ENCODE data around the gene MMP11. TPM values are rescaled to one million over a fixed set of nuclear protein-coding genes. Genes with fewer than 3 reads are reported as not detected.

MMP11 gene
- total and polyA plus RNA-seq, 5 donors from 2014 or later, result 0.52 to 1.7 (median 1.0) TPM; not detected in 1

DNA sequence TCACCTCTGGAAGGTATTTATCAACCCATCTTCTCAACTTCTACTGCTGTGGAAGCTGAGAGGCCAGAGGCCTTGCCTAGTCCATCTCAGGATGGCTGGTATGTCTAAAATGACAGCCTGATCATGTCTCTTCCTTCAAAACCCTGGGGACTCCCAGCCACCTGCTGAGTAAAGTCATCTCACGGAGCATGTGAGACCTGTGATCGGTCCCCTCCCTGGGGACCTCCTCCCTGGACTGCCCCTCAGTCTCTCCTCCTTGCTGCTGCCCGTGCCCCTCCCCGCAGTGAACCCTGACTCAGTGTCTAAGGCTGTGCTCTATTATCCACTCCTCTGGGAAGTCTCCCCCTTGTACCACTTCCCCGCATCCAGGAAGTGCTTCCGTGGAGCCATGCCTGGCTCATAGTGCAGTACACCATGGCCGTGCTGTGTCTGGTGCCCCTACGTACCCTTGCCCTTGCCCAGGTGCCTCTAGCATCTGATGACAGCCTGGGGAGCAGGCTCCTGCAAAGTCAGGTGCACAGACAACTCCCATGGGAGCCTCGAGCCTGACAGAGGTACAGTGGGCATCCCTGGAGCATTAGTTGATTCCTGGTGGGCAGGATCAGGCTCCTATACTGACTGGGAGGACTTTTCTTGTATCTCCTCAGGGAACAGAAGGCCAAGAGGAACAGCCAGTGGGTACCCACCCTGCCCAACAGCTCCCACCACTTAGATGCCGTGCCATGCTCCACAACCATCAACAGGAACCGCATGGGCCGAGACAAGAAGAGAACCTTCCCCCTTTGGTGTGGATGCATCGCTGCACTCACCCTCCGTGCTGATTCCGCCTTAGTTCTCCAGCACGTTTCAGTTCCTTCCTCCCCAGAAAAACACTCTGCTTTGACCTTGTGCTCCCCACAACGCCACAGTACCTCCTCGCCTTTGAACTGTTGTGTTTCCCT, 27.9 kb downstream of the MMP11 start:
- H3K4me1 ChIP-seq (ENCODE audit: control insufficient read depth, insufficient read depth, low read length, poor library complexity, severe bottlenecking), result no peaks in the 10 kb centered on the region
- DNase-seq (no peak), ATAC-seq (ENCODE audit: low read depth in 2 of 2) (peak in 1 of 2 donors; percentile 34)
- H3K27me3 ChIP-seq (ENCODE audit: control insufficient read depth, insufficient read depth, low read length), result no peaks in the 10 kb centered on the region
- no peaks in the 10 kb centered on the region for H3K27me3 Mint-ChIP-seq
- peaks cover 0 to 2% (median 0%) of the 10 kb centered on the region in 4 donors for H3K4me1 Mint-ChIP-seq
- H3K27ac Mint-ChIP-seq, result peak overlapping the region in 2 of 3 donors; percentile 23 to 43
- H3K4me3 ChIP-seq (ENCODE audit: low read depth, low read length), result no peak overlapping the region
- H3K27ac ChIP-seq (ENCODE audit: insufficient read depth, low read length, poor library complexity, severe bottlenecking), result no peak overlapping the region
- peaks cover 45% of the 10 kb centered on the region for H3K36me3 Mint-ChIP-seq
- H3K9me3 ChIP-seq (ENCODE audit: control insufficient read depth in 2 of 2, low read length in 2 of 2), result no peaks in the 10 kb centered on the region
- H3K4me3 Mint-ChIP-seq, result no peak overlapping the region
- H3K9me3 Mint-ChIP-seq, result peaks cover 0 to 3% (median 0%) of the 10 kb centered on the region in 7 donors
- H3K36me3 ChIP-seq (ENCODE audit: control insufficient read depth, insufficient read depth, low read length), result peaks cover 59% of the 10 kb centered on the region

DNA sequence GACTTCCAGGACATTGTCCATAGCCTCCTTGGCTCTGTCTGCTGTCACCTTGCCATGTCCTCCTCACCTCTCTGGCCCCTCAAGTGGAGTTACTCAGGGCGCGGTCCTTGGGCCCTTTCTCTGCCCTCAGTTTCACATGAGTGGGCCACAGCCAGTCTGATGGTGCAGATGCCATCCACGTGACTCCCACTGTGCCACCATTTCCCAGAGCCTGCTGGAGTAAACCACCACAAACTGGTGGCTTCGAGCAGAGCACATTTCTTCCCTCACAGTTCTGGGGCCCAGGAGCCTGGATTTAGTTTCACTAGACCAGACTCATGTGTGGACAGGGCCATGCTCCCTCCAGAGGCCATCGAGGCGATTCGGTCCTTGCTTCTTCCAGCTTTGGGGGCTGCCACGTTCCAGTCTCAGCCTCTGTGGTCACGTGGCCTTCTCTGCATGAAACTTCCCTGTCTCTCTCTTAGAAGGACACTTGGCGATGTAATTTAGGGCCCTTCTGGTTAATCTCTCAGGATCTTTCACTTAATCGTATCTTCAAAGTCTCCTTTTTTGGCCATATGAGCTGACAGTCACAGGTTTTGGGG, 28.7 kb downstream of the MMP11 start:
- no peak overlapping the region for H3K27ac Mint-ChIP-seq
- H3K27ac ChIP-seq (ENCODE audit: insufficient read depth, low read length, poor library complexity, severe bottlenecking), result no peak overlapping the region
- no peak for DNase-seq
- H3K9me3 Mint-ChIP-seq, result peaks cover 0 to 3% (median 0%) of the 10 kb centered on the region in 7 donors
- no peak overlapping the region for H3K4me3 Mint-ChIP-seq
- H3K36me3 ChIP-seq (ENCODE audit: control insufficient read depth, insufficient read depth, low read length), result peaks cover 62% of the 10 kb centered on the region
- peaks cover 49% of the 10 kb centered on the region for H3K36me3 Mint-ChIP-seq
- no peak for ATAC-seq (ENCODE audit: low read depth in 2 of 2)
- peaks cover 0 to 2% (median 0%) of the 10 kb centered on the region in 4 donors for H3K4me1 Mint-ChIP-seq
- H3K27me3 ChIP-seq (ENCODE audit: control insufficient read depth, insufficient read depth, low read length), result no peaks in the 10 kb centered on the region
- H3K9me3 ChIP-seq (ENCODE audit: control insufficient read depth in 2 of 2, low read length in 2 of 2), result no peaks in the 10 kb centered on the region
- H3K4me1 ChIP-seq (ENCODE audit: control insufficient read depth, insufficient read depth, low read length, poor library complexity, severe bottlenecking), result no peaks in the 10 kb centered on the region
- no peak overlapping the region for H3K4me3 ChIP-seq (ENCODE audit: low read depth, low read length)
- H3K27me3 Mint-ChIP-seq, result no peaks in the 10 kb centered on the region

DNA sequence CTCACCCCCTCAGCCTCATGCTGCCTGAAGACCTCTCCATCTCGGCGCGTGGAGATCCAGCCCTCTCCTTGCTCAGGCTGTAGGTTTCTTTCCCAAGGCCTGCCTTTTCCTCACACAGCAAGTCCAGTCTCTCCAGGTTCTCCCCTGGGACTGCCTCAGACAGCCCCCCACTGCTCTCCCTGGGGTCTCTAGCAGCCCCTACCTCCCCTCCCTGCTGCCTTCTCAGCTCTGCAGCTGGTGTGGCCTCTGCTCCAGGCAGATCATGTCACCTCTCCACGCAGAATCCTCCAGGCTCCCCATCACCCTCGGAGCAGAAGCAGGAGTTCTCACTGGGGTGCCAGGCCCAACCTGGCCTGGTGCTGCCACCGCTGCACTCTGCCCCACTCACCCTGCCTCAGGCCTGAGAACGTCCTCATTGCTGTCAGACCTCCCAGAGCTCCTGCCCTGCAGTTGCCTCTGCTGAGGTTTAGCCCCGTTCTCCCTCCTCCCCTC, 29.3 kb downstream of the MMP11 start:
- peaks cover 47% of the 10 kb centered on the region for H3K36me3 Mint-ChIP-seq
- peaks cover 0 to 3% (median 0%) of the 10 kb centered on the region in 7 donors for H3K9me3 Mint-ChIP-seq
- Histone ChIP-seq H3K9me3 (ENCODE audit: control insufficient read depth in 2 of 2, low read length in 2 of 2) (no peaks in the 10 kb centered on the region), H3K36me3 (ENCODE audit: control insufficient read depth, insufficient read depth, low read length) (peaks cover 60% of the 10 kb centered on the region), H3K27me3 (ENCODE audit: control insufficient read depth, insufficient read depth, low read length) (no peaks in the 10 kb centered on the region), H3K4me3 (ENCODE audit: low read depth, low read length) (no peak overlapping the region), H3K4me1 (ENCODE audit: control insufficient read depth, insufficient read depth, low read length, poor library complexity, severe bottlenecking) (no peaks in the 10 kb centered on the region), H3K27ac (ENCODE audit: insufficient read depth, low read length, poor library complexity, severe bottlenecking) (no peak overlapping the region)
- DNase-seq (no peak), ATAC-seq (ENCODE audit: low read depth in 2 of 2) (no peak)
- no peaks in the 10 kb centered on the region for H3K27me3 Mint-ChIP-seq
- H3K27ac Mint-ChIP-seq, result peak overlapping the region in 1 of 3 donors; percentile 55
- H3K4me3 Mint-ChIP-seq, result no peak overlapping the region
- H3K4me1 Mint-ChIP-seq, result no peaks in the 10 kb centered on the region

DNA sequence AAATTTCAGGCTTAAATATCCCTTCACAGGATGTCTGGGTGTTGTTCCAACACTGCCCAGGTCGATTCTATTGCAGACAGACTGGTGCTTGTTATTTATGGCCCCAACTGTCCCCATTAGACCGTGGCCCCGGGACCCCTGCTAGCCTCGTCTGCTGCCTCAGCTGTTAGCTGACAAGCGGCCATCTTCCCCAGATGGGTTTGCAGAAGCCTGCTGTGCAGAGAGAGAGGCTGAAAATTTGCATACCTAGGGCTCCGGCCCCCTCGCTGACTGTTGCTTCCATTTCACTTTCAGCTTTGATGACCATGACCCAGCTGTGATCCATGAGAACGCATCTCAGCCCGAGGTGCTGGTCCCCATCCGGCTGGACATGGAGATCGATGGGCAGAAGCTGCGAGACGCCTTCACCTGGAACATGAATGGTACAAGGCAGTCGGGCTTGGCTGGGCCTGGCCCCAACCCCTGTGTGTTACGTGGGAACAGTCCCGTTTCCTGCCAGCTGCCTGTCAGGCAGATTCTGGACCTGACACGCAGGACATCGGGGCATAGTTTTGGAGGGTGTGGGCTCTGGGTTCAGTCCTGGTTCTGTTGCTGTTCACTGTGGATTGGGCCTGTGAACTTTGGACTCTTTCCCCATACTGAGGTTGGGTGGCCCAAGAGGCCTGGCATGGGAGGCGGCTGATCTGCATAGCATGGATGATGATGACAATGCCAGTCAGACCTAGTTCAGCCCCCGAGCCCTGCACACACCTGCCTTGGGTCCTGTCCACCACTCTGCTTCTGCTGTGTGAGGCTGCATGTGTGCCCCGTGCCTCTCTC, 30.6 kb downstream of the MMP11 start:
- no peak for ATAC-seq (ENCODE audit: low read depth in 2 of 2)
- no peak overlapping the region for H3K27ac Mint-ChIP-seq
- no peaks in the 10 kb centered on the region for H3K27me3 Mint-ChIP-seq
- H3K4me1 Mint-ChIP-seq, result no peaks in the 10 kb centered on the region
- no peak for DNase-seq
- no peak overlapping the region for H3K27ac ChIP-seq (ENCODE audit: insufficient read depth, low read length, poor library complexity, severe bottlenecking)
- no peak overlapping the region for H3K4me3 ChIP-seq (ENCODE audit: low read depth, low read length)
- no peaks in the 10 kb centered on the region for H3K4me1 ChIP-seq (ENCODE audit: control insufficient read depth, insufficient read depth, low read length, poor library complexity, severe bottlenecking)
- no peaks in the 10 kb centered on the region for H3K9me3 ChIP-seq (ENCODE audit: control insufficient read depth in 2 of 2, low read length in 2 of 2)
- H3K36me3 Mint-ChIP-seq, result peaks cover 50% of the 10 kb centered on the region
- H3K36me3 ChIP-seq (ENCODE audit: control insufficient read depth, insufficient read depth, low read length), result peaks cover 63% of the 10 kb centered on the region
- H3K9me3 Mint-ChIP-seq, result peaks cover 0 to 3% (median 0%) of the 10 kb centered on the region in 7 donors
- no peaks in the 10 kb centered on the region for H3K27me3 ChIP-seq (ENCODE audit: control insufficient read depth, insufficient read depth, low read length)
- no peak overlapping the region for H3K4me3 Mint-ChIP-seq

DNA sequence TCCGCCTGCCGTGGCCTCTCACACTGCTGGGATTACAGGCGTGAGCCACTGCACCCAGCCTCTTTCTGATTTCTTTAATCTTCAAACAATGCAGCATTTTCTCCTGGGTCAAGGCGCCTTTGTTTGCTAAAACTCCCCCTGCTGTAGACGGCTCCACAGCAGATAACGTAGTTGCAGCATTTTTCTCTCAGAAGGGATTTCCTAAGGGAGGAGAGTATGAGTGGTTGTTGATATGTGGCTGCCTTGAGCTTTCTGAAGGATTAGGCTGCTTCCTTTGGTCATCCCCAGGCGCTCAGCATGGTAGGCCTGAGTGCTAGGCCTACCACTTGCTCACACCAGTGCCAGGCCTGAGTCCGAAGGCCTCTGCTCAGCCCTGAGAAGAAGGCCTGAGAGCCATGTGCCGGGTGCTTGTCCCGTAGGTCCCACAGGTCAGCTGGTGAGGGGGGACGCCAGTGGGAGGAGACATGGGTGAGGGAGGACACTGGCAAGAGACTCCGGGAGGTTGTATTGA, 32.2 kb downstream of the MMP11 start:
- Mint-ChIP-seq H3K4me3 (no peak overlapping the region), H3K4me1 (no peaks in the 10 kb centered on the region), H3K27me3 (no peaks in the 10 kb centered on the region), H3K36me3 (peaks cover 42% of the 10 kb centered on the region), H3K9me3 (peaks cover 0 to 3% (median 0%) of the 10 kb centered on the region in 7 donors), H3K27ac (no peak overlapping the region)
- no peaks in the 10 kb centered on the region for H3K4me1 ChIP-seq (ENCODE audit: control insufficient read depth, insufficient read depth, low read length, poor library complexity, severe bottlenecking)
- no peaks in the 10 kb centered on the region for H3K9me3 ChIP-seq (ENCODE audit: control insufficient read depth in 2 of 2, low read length in 2 of 2)
- H3K27me3 ChIP-seq (ENCODE audit: control insufficient read depth, insufficient read depth, low read length), result no peaks in the 10 kb centered on the region
- H3K36me3 ChIP-seq (ENCODE audit: control insufficient read depth, insufficient read depth, low read length), result peaks cover 60% of the 10 kb centered on the region
- H3K4me3 ChIP-seq (ENCODE audit: low read depth, low read length), result no peak overlapping the region
- H3K27ac ChIP-seq (ENCODE audit: insufficient read depth, low read length, poor library complexity, severe bottlenecking), result no peak overlapping the region
- ATAC-seq (ENCODE audit: low read depth in 2 of 2), result no peak
- DNase-seq, result no peak

DNA sequence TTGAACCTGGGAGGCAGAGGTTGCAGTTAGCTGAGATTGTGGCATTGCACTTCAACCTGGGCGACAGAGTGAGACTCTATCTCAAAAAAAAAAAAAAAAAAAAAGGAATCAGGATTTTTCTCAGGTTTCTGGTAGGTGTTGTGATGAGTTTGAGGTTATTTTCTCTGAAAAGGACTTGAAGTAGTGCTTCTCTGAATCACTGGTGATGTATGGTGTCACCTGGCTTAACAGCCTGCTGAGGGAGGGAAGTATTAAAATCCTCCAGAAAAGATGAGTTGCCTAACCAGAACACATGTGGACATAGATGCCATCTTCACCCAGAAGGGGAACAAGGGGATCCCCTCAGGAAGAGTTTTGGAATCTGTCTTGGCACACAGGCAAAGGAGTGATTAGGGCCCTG, 34.2 kb downstream of the MMP11 start:
- H3K9me3 ChIP-seq (ENCODE audit: control insufficient read depth in 2 of 2, low read length in 2 of 2), result no peaks in the 10 kb centered on the region
- ATAC-seq (ENCODE audit: low read depth in 2 of 2) (no peak), DNase-seq (no peak)
- Mint-ChIP-seq H3K27me3 (no peaks in the 10 kb centered on the region), H3K36me3 (peaks cover 37% of the 10 kb centered on the region), H3K27ac (no peak overlapping the region), H3K4me1 (peaks cover 0 to 2% (median 0%) of the 10 kb centered on the region in 4 donors), H3K4me3 (no peak overlapping the region), H3K9me3 (peaks cover 0 to 3% (median 0%) of the 10 kb centered on the region in 7 donors)
- H3K27ac ChIP-seq (ENCODE audit: insufficient read depth, low read length, poor library complexity, severe bottlenecking), result no peak overlapping the region
- H3K27me3 ChIP-seq (ENCODE audit: control insufficient read depth, insufficient read depth, low read length), result no peaks in the 10 kb centered on the region
- H3K4me1 ChIP-seq (ENCODE audit: control insufficient read depth, insufficient read depth, low read length, poor library complexity, severe bottlenecking), result no peaks in the 10 kb centered on the region
- no peak overlapping the region for H3K4me3 ChIP-seq (ENCODE audit: low read depth, low read length)
- H3K36me3 ChIP-seq (ENCODE audit: control insufficient read depth, insufficient read depth, low read length), result peaks cover 52% of the 10 kb centered on the region

DNA sequence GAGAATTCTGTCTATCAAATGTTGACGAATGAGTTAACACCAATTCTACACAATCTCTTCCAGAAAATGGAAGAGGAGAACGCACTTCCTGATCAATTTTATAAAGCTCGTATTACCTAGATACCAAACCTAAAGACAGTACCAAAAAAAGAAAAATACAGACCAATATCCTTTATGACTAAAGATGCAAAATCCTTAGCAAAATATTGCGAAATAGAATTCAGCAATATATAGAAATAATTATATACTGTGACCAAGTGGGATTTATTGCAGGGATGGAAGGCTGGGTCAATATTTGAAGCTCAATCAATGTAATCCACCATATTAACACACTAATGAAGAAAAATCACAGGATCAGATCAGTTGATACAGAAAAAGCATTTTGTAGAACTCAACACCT, 39.7 kb downstream of the MMP11 start:
- Mint-ChIP-seq H3K27me3 (no peaks in the 10 kb centered on the region), H3K9me3 (no peaks in the 10 kb centered on the region), H3K4me3 (no peak overlapping the region), H3K36me3 (peaks cover 32% of the 10 kb centered on the region), H3K27ac (no peak overlapping the region), H3K4me1 (peaks cover 0 to 2% (median 0%) of the 10 kb centered on the region in 4 donors)
- Histone ChIP-seq H3K27ac (ENCODE audit: insufficient read depth, low read length, poor library complexity, severe bottlenecking) (no peak overlapping the region), H3K27me3 (ENCODE audit: control insufficient read depth, insufficient read depth, low read length) (no peaks in the 10 kb centered on the region), H3K36me3 (ENCODE audit: control insufficient read depth, insufficient read depth, low read length) (peaks cover 32% of the 10 kb centered on the region), H3K4me3 (ENCODE audit: low read depth, low read length) (no peak overlapping the region), H3K4me1 (ENCODE audit: control insufficient read depth, insufficient read depth, low read length, poor library complexity, severe bottlenecking) (no peaks in the 10 kb centered on the region), H3K9me3 (ENCODE audit: control insufficient read depth in 2 of 2, low read length in 2 of 2) (no peaks in the 10 kb centered on the region)
- ATAC-seq (ENCODE audit: low read depth in 2 of 2) (no peak), DNase-seq (no peak)

All from CD4-positive, CD25-positive, alpha-beta regulatory T cell (primary cell).